HepG2 (cell line): ENCODE measurements around the gene TPM2. TPM values are rescaled to one million over a fixed set of nuclear protein-coding genes. Genes with fewer than 3 reads are reported as not detected.

ENCODE experiments used
- CREB1 ChIP-seq, 2 experiments: fragments of 450-650 bp in 1 of 2; IDR thresholded peaks; 2 replicates each; pipeline ENCODE4 v1.6.1; 2016 to 2017; ENCODE audit warnings: control low read depth in 1 of 2, mild to moderate bottlenecking in 1 of 2, missing compliant biosample characterization in 1 of 2, missing genetic modification characterization in 1 of 2
- EEA1 ChIP-seq: sonication (generic); formaldehyde crosslinking; IDR thresholded peaks from 2 replicates; pipeline ENCODE4 v1.5.1; 2020; ENCODE audit warnings: mild to moderate bottlenecking, missing genetic modification reagents, borderline replicate concordance
- FOXA3 ChIP-seq: IDR thresholded peaks from 2 replicates; pipeline ENCODE4 v1.6.1; 2016; ENCODE audit warnings: missing genetic modification reagents, missing compliant biosample characterization
- GTF3A ChIP-seq: sonication (generic); formaldehyde crosslinking; conservative IDR thresholded peaks from 2 replicates; pipeline ENCODE4 v1.4.0; 2020; ENCODE audit warnings: mild to moderate bottlenecking, missing genetic modification reagents
- IKZF5 ChIP-seq: IDR thresholded peaks from 2 replicates; pipeline ENCODE4 v1.6.1; 2018; ENCODE audit warnings: missing genetic modification reagents, mild to moderate bottlenecking, missing compliant biosample characterization
- IRF2 ChIP-seq: IDR thresholded peaks from 2 replicates; pipeline ENCODE4 v1.6.1; 2018; ENCODE audit warnings: missing genetic modification reagents, missing compliant biosample characterization
- KAT8 ChIP-seq: IDR thresholded peaks from 2 replicates; pipeline ENCODE4 v1.6.1; 2016; ENCODE audit warnings: missing genetic modification reagents, missing compliant biosample characterization
- KDM4B ChIP-seq: sonication (generic); formaldehyde crosslinking; IDR thresholded peaks from 2 replicates; pipeline ENCODE4 v1.4.0; 2020; ENCODE audit warnings: missing genetic modification reagents
- KDM6A ChIP-seq: IDR thresholded peaks from 2 replicates; pipeline ENCODE4 v1.6.1; 2016; ENCODE audit warnings: low read depth
- NAIF1 ChIP-seq: sonication (generic); formaldehyde crosslinking; IDR thresholded peaks from 2 replicates; pipeline ENCODE4 v1.5.0; 2020; ENCODE audit warnings: mild to moderate bottlenecking, missing genetic modification reagents, borderline replicate concordance
- POGZ ChIP-seq: sonication (generic); formaldehyde crosslinking; IDR thresholded peaks from 2 replicates; pipeline ENCODE4 v1.4.0; 2020; ENCODE audit warnings: mild to moderate bottlenecking, missing genetic modification reagents
- POLR2A ChIP-seq, 2 experiments: IDR thresholded peaks; 2 replicates each; pipeline ENCODE4 v1.6.1; 2011; ENCODE audit warnings: low read depth in 2 of 2, low read length in 2 of 2, mild to moderate bottlenecking in 1 of 2, moderate library complexity in 1 of 2; ENCODE audit not compliant: insufficient read depth in 1 of 2
- PPARG ChIP-seq: conservative IDR thresholded peaks from 2 replicates; pipeline ENCODE4 v1.6.1; 2016; ENCODE audit warnings: missing biosample characterization, missing genetic modification reagents
- RARA ChIP-seq: IDR thresholded peaks from 2 replicates; pipeline ENCODE4 v1.6.1; 2016; ENCODE audit warnings: missing genetic modification reagents, missing compliant biosample characterization
- SKI ChIP-seq: fragments of 450-650 bp; IDR thresholded peaks from one replicate; pipeline ENCODE4 v1.6.1; 2018; ENCODE audit warnings: mild to moderate bottlenecking; ENCODE audit not compliant: partially characterized antibody
- SKIL ChIP-seq: sonication (generic); formaldehyde crosslinking; IDR thresholded peaks from 2 replicates; pipeline ENCODE4 v1.8.0; 2022; ENCODE audit warnings: missing genetic modification reagents, mild to moderate bottlenecking, moderate library complexity, borderline replicate concordance
- SOX13 ChIP-seq, 3 experiments: fragments of 450-650 bp in 1 of 3; sonication (generic) in 1 of 3; formaldehyde crosslinking in 1 of 3; IDR thresholded peaks in 2 of 3; conservative IDR thresholded peaks in 1 of 3; 2 replicates each; pipeline versions ENCODE4 v1.5.0 to v1.6.1; 2016 to 2020; ENCODE audit warnings: antibody characterized with exemption in 1 of 3, mild to moderate bottlenecking in 1 of 3, missing compliant biosample characterization in 1 of 3, missing genetic modification reagents in 1 of 3, moderate library complexity in 1 of 3
- SP1 ChIP-seq, 2 experiments: fragments of 450-650 bp in 1 of 2; sonication (generic) in 1 of 2; formaldehyde crosslinking in 1 of 2; IDR thresholded peaks; 2 replicates each; pipeline versions ENCODE4 v1.4.0 to v1.6.1; 2016 to 2020; ENCODE audit warnings: missing genetic modification reagents in 1 of 2
- ZBTB10 ChIP-seq: sonication (generic); formaldehyde crosslinking; IDR thresholded peaks from 2 replicates; pipeline ENCODE4 v1.4.0; 2020; ENCODE audit warnings: missing genetic modification reagents, borderline replicate concordance
- ZBTB7B ChIP-seq: sonication (generic); formaldehyde crosslinking; IDR thresholded peaks from 2 replicates; pipeline ENCODE4 v1.4.0; 2020; ENCODE audit warnings: missing genetic modification reagents
- ZNF160 ChIP-seq: sonication (generic); formaldehyde crosslinking; IDR thresholded peaks from 2 replicates; pipeline ENCODE4 v1.8.0; 2022; ENCODE audit warnings: mild to moderate bottlenecking, inconsistent platforms, missing genetic modification reagents
- ZNF766 ChIP-seq: sonication (generic); formaldehyde crosslinking; IDR thresholded peaks from 2 replicates; pipeline ENCODE4 v1.5.0; 2020; ENCODE audit warnings: missing genetic modification reagents, borderline replicate concordance
- ZNF773 ChIP-seq: sonication (generic); formaldehyde crosslinking; IDR thresholded peaks from 2 replicates; pipeline ENCODE4 v1.4.0; 2020; ENCODE audit warnings: missing genetic modification reagents, borderline replicate concordance
- ZNF792 ChIP-seq: IDR thresholded peaks from 2 replicates; pipeline ENCODE4 v1.6.1; 2016
- polyA plus RNA-seq, 8 experiments: library from polyadenylated mRNA; depleted of rRNA in 3 of 8; stranded (reverse) in 7 of 8; unstranded in 1 of 8; fragments of >200 nt; fragmentation: Illumina TruSeq in 4 of 8; extraction: Trizol in 4 of 8; gene quantifications; 2 replicates each; pipeline versions ENCODE4 v1.2.1 to v1.2.3, GENCODE V29; 2011 to 2016; ENCODE audit warnings: low read depth in 4 of 8, missing spikeins in 1 of 8, mixed read lengths in 1 of 8; ENCODE audit not compliant: insufficient read depth in 1 of 8
- total RNA-seq, 5 experiments: library from RNA; depleted of rRNA; stranded (reverse); fragments of >200 nt; fragmentation: Illumina TruSeq; extraction: Trizol; gene quantifications; 2 replicates each; pipeline ENCODE4 v1.2.3, GENCODE V29; 2016; ENCODE audit warnings: low read depth in 1 of 5

Gene TPM2
- total and polyA plus RNA-seq, 2 of the 13 experiments (the other 11 are each of a cell fraction or from before 2014, with no cell fraction given) = 3.1 to 10.7 TPM

GRCh38 chr9:35669331-35670145 lies 20.2 kb downstream of the TPM2 start (continued):
- peak; percentile 53; the same call in 1 of the 2 replicates for TF ChIP-seq SKIL (CRISPR knock-in tag)
- no peak for TF ChIP-seq SP1 (IDR thresholded peaks at IDR 0.05)
- peak; percentile 26; the same call in 1 of the 2 replicates for TF ChIP-seq SP1 (CRISPR knock-in tag; IDR thresholded peaks at IDR 0.05)
- peak; percentile 90 for TF ChIP-seq IKZF5 (CRISPR knock-in tag)
- peak; percentile 14; the same call in 1 of the 2 replicates for TF ChIP-seq ZNF160 (CRISPR knock-in tag)
- TF ChIP-seq CREB1 (IDR thresholded peaks at IDR 0.05) = no peak
- no peak for TF ChIP-seq CREB1 (CRISPR knock-in tag; IDR thresholded peaks at IDR 0.05)
- TF ChIP-seq ZNF792 (CRISPR knock-in tag) = 0 out of 2 replicates have a peak, but pooled peaks have one; percentile 48
- TF ChIP-seq FOXA3 = peak; percentile 71
- TF ChIP-seq ZNF766 (CRISPR knock-in tag) = no peak
- TF ChIP-seq GTF3A (CRISPR knock-in tag) = no peak
- peak; percentile 71 for TF ChIP-seq KDM6A (CRISPR knock-in tag)
- no peak for TF ChIP-seq ZNF773
- peak; percentile 38; the same call in 1 of the 2 replicates for TF ChIP-seq ZBTB10
- TF ChIP-seq SOX13 (IDR thresholded peaks at IDR 0.05) = 0 out of 2 replicates have a peak, but pooled peaks have one; percentile 36
- TF ChIP-seq SOX13 (CRISPR knock-in tag; conservative IDR thresholded peaks at IDR 0.05 in 1 of 2, IDR thresholded peaks at IDR 0.05 in 1 of 2) = peak in 1 of 2 experiments; percentile 82; a peak in 2 of 4 replicates
- no peak for TF ChIP-seq EEA1
- TF ChIP-seq RARA (CRISPR knock-in tag) = peak; percentile 63; the same call in 1 of the 2 replicates
- peak; percentile 61 for TF ChIP-seq IRF2 (CRISPR knock-in tag)
- 0 out of 2 replicates have a peak, but pooled peaks have one; percentile 30 for TF ChIP-seq ZBTB7B
- TF ChIP-seq PPARG (CRISPR knock-in tag) = peak; percentile 56; the same call in 1 of the 2 replicates
- peak; percentile 52 for TF ChIP-seq KAT8
- TF ChIP-seq SKI = peak; percentile 65
- TF ChIP-seq KDM4B (CRISPR knock-in tag) = peak; percentile 87; the same call in 1 of the 2 replicates
- 0 out of 2 replicates have a peak, but pooled peaks have one; percentile 51 for TF ChIP-seq NAIF1 (CRISPR knock-in tag)
- TF ChIP-seq POGZ (CRISPR knock-in tag) = peak; percentile 49
- TF ChIP-seq POLR2A (IDR thresholded peaks at IDR 0.05; ENCODE audit: insufficient read depth in 1 of 2, low read depth in 2 of 2, low read length in 2 of 2) = peak in 1 of 2 experiments; percentile 22; a peak in 1 of 4 replicates
